ENCODE data around the gene OSBP2. TPM values are rescaled to one million over a fixed set of nuclear protein-coding genes. Genes with fewer than 3 reads are reported as not detected.

OSBP2 gene
- total RNA-seq, 1 donor from 2014 or later = 0.35 TPM

DNA sequence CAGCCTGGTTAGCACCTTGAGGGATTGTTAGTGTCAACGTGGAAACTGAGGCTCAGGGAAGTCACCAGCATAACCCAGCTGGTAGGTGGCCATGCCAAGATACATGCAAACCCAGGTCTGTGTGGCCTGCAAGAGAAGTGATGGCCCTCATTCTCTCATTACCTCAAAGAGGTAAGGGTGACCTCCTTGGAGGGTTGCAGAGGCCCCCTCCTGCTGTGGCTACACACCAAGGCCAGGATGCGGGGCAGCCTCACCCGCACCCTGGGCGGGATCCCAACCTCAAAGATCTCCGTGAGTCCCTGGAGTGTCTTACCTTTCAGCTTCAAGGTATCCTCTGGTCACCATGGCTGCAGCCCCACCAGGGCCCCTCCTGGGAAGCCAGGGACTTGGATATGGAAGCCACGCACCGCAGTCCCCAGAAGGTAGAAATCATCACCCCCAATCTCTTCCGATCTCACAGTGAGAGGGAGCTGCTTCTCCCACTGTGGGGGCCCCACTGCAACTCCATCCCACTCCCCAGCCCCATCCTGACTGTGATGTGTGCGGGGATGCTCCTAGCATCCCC, 178.5 kb downstream of the OSBP2 start:
- intact Hi-C loops (cut with micrococcal nuclease) = no loop called here
- Mint-ChIP-seq H3K36me3 (ENCODE audit: low read depth) (no peaks in the 10 kb centered on the region), H3K27ac (no peak overlapping the region), H3K4me1 (no peaks in the 10 kb centered on the region), H3K9me3 (no peaks in the 10 kb centered on the region), H3K4me3 (no peak overlapping the region), H3K27me3 (no peaks in the 10 kb centered on the region)
- no peak for TF ChIP-seq CTCF (IDR thresholded peaks at IDR 0.05)
- CTCF ChIA-PET = no interaction called here
- DNase-seq (no peak), ATAC-seq (ENCODE audit: low read depth) (no peak)
- POLR2A ChIA-PET = no interaction called here

GRCh38 chr22:30873661-30874060, 179.0 kb downstream of the OSBP2 start:
- H3K4me3 Mint-ChIP-seq = no peak overlapping the region
- CTCF ChIA-PET = no interaction called here
- H3K9me3 Mint-ChIP-seq = no peaks in the 10 kb centered on the region
- POLR2A ChIA-PET = no interaction called here
- no peaks in the 10 kb centered on the region for H3K27me3 Mint-ChIP-seq
- H3K27ac Mint-ChIP-seq = no peak overlapping the region
- no peaks in the 10 kb centered on the region for H3K36me3 Mint-ChIP-seq (ENCODE audit: low read depth)
- TF ChIP-seq CTCF (IDR thresholded peaks at IDR 0.05) = no peak
- ATAC-seq (ENCODE audit: low read depth) (no peak), DNase-seq (no peak)
- H3K4me1 Mint-ChIP-seq = no peaks in the 10 kb centered on the region
- intact Hi-C loops (cut with micrococcal nuclease) = no loop called here

DNA sequence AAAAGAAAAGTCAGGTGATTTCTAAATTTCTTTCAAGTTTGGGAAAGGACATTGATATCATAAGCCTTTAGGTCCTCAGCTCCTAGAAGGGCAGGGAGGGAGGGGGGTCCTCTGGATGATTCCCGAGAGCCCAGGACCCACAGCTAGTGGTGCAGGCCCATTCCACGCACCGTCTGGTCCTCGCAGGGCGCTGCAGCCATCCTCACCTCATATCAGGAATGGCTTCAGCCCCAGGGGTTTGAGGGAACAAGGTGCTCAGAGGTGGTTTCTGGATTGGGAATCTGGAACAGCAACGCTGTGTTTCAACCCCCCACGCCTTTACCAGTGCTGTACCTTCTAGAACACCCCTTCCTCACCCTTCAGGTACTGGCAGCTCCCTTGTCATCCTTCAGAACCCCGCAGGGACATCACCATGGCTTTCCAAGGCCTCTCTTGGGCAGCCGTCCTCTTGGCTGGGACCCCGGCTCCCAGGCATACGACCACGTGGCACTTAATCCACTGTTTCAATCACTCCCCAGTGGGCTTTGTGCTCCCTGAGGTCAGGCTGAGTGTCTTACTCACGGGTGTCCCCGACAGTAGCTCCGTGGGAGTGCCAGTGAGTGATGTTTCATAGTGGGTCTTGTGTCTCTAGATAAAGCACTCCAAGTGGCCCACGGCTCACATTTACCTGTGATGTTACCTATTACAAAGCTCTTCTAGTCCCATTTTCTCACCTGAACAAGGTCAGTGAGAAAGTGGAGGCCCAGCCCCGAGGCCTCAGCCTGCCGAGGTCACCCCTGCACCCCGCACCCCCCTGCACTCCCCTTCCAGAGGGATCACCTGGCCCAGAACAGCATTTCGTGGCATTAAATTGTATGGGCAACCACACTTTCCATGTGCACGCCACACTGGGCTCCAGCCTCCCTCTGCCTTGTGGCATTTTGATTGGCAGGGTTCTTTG, 180.0 kb downstream of the OSBP2 start:
- no peak overlapping the region for H3K4me3 Mint-ChIP-seq
- ChIA-PET POLR2A (no interaction called here), CTCF (no interaction called here)
- H3K27ac Mint-ChIP-seq = no peak overlapping the region
- DNase-seq = no peak
- no peaks in the 10 kb centered on the region for H3K36me3 Mint-ChIP-seq (ENCODE audit: low read depth)
- no peaks in the 10 kb centered on the region for H3K9me3 Mint-ChIP-seq
- no peaks in the 10 kb centered on the region for H3K27me3 Mint-ChIP-seq
- no peak for ATAC-seq (ENCODE audit: low read depth)
- no peak for TF ChIP-seq CTCF (IDR thresholded peaks at IDR 0.05)
- intact Hi-C loops (cut with micrococcal nuclease) = no loop called here
- H3K4me1 Mint-ChIP-seq = no peaks in the 10 kb centered on the region

- Mint-ChIP-seq H3K27me3 (no peaks in the 10 kb centered on the region), H3K36me3 (ENCODE audit: low read depth) (no peaks in the 10 kb centered on the region), H3K4me3 (no peak overlapping the region), H3K4me1 (no peaks in the 10 kb centered on the region), H3K9me3 (no peaks in the 10 kb centered on the region), H3K27ac (no peak overlapping the region)
- POLR2A ChIA-PET = no interaction called here
- DNase-seq (no peak), ATAC-seq (ENCODE audit: low read depth) (no peak)
- CTCF ChIA-PET = no interaction called here
- TF ChIP-seq CTCF (IDR thresholded peaks at IDR 0.05) = no peak
- intact Hi-C loops (cut with micrococcal nuclease) = no loop called here
Observed at GRCh38 chr22:30875481-30876215, 181.0 kb downstream of the OSBP2 start.

DNA sequence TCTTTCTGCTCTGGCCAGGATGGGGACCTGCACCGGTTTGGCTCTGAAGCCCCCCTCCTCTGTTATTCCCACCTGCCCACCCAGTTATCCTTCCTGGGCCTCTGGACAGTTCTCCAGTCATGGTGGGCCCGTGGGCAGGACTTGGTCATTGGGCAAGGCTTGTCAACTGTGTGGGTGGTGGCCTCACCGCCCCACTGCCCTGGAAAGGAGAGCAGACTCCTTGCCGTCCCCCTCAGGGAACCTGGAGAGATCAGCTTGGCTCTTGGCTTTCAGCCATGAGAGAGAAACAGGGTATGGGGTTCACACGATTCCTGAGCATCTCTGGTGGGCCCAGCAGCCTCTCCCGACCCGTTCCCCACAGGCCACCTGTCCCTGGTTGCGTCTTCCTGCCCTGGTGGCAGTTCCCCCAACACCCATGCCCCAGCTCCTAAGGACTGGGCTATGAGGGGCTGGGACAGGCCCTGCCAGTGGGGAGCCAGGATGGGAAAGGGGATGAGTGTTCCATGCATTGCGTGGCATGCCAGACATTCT, 181.6 kb downstream of the OSBP2 start:
- CTCF ChIA-PET = no interaction called here

More for the DNA sequence above, 181.6 kb downstream of the OSBP2 start:
- Mint-ChIP-seq H3K27me3 (no peaks in the 10 kb centered on the region), H3K9me3 (no peaks in the 10 kb centered on the region), H3K27ac (no peak overlapping the region), H3K4me3 (no peak overlapping the region), H3K36me3 (ENCODE audit: low read depth) (no peaks in the 10 kb centered on the region), H3K4me1 (no peaks in the 10 kb centered on the region)
- intact Hi-C loops (cut with micrococcal nuclease) = no loop called here
- ATAC-seq (ENCODE audit: low read depth) (no peak), DNase-seq (no peak)
- TF ChIP-seq CTCF (IDR thresholded peaks at IDR 0.05) = no peak
- POLR2A ChIA-PET = no interaction called here
